ENCODE results near the gene MEOX2. TPM values are rescaled to one million over a fixed set of nuclear protein-coding genes. Genes with fewer than 3 reads are reported as not detected.

MEOX2 gene
- not detected in 2 replicates for total RNA-seq (2014; rRNA removed; shearing (Covaris generic))
- polyA plus RNA-seq (2016; fragmentation: Nextera tagmentation; extraction: Ambion mirVana): not detected in 2 replicates

DNA sequence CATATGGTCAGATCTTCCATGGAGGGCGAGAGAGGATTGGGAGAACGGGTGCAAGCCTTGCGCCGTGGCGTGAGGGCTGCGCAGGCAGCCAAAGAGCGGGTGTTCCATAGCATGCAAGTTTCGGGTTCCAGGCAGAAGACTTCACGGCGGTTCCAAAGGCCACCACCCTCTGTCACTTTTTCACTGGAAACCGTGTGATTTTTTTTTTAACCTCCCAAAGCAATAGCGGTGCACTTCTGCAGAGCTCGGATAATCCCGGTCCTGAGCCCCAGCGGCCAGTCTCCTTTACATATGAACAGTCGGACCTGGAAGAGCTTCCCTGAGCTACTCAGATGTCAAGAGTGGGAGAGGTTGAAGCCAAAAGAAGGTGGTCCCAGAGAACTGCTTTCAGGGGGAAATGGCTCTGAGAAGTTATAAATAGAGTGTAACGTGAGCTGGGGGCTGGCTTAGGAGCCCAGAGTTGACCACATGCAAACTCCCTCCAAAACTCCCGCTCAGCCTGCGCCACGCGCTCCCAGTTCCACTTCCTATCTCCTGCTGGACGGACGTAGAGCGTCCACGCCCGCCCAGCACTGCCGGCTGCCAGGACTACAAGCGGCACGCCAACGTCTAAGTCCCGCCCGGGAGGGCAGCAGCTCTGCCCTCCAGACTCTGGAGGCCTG, at the start of gene MEOX2:
Gene MEOX2 (minus strand): TSS at position 389 of the 662 bp plus-strand sequence. CDS start 281 bp downstream, at position 108.
- H2AFZ ChIP-seq: peak within 1 kb of the TSS; percentile 13; the same call in 1 of the 2 replicates
- peaks cover 93% of the 10 kb centered on the region for H3K27me3 ChIP-seq (replicated peaks; ENCODE audit: insufficient read depth)
- no peaks in the 10 kb centered on the region for H3F3A ChIP-seq (ENCODE audit: insufficient read depth)
- H4K20me1 ChIP-seq (ENCODE audit: insufficient read depth): no peaks in the 10 kb centered on the region
- peaks cover 4% of the 10 kb centered on the region; the same call in 1 of the 2 replicates for H3K4me1 ChIP-seq (ENCODE audit: insufficient read depth)
- no peaks in the 10 kb centered on the region for H3K9me3 ChIP-seq (ENCODE audit: low read depth)
- H3K4me2 ChIP-seq (ENCODE audit: unreplicated experiment): peak within 1 kb of the TSS; percentile 22
- no peaks in the 10 kb centered on the region for H3K36me3 ChIP-seq (ENCODE audit: low read depth)
- H3K9ac ChIP-seq: no peak within 1 kb of the TSS
- whole genome bisulfite sequencing, 2 experiments (ENCODE audit: low coverage in 1 of 2, low lambda C conversion rate in 2 of 2, missing lambda C conversion rate in 2 of 2): 2 to 3% methylated on average over 32 of the region's 32 CpGs
- peak; percentile 66 for DNase-seq
- in situ Hi-C loops (cut with MboI): no loop called here
- TF ChIP-seq EZH2phosphoT487 (IDR thresholded peaks at IDR 0.05; ENCODE audit: insufficient read depth, low read depth): 0 out of 2 replicates have a peak, but pooled peaks have one; percentile 23
- TF ChIP-seq EZH2 (IDR thresholded peaks at IDR 0.05; ENCODE audit: insufficient read depth, poor library complexity, severe bottlenecking): peak; percentile 94
- no peaks in the 10 kb centered on the region for H3K79me2 ChIP-seq (ENCODE audit: insufficient read depth)
- H3K4me3 ChIP-seq: peak within 1 kb of the TSS; percentile 47
- no peaks in the 10 kb centered on the region for H3K9me2 ChIP-seq (ENCODE audit: insufficient read depth)
- no peak within 1 kb of the TSS for H3K27ac ChIP-seq

DNA sequence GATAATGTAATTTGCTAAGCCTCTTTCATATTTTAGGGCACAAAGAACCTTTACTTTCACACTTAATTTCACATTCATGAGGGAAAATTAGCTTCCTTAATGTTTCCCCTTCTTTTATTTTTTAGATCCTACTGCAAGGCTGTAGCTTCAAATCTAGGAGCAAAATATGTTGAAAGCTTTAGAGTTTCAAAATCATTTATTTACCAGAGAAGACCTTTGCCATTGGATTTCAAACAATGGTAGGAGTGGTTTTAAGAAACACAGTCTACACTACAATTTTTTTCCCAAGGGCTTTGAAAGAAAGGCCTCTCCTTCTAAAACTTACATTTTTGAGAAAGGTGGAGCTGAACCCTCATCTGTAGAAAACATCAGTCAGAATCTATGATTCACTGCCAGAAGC, 43.3 kb upstream of the MEOX2 start:
- H3K27me3 ChIP-seq (replicated peaks; ENCODE audit: insufficient read depth): no peaks in the 10 kb centered on the region
- H3F3A ChIP-seq (ENCODE audit: insufficient read depth): no peaks in the 10 kb centered on the region
- H3K9ac ChIP-seq: no peak overlapping the region
- no peak overlapping the region for H2AFZ ChIP-seq
- in situ Hi-C loops (cut with MboI): loop anchor here (10.0 kb wide), 1 partner anchor 335 kb away; no protein-coding TSS in a partner anchor
- H3K27ac ChIP-seq: no peak overlapping the region
- H3K9me2 ChIP-seq (ENCODE audit: insufficient read depth): no peaks in the 10 kb centered on the region
- H3K9me3 ChIP-seq (ENCODE audit: low read depth): no peaks in the 10 kb centered on the region
- H3K4me2 ChIP-seq (ENCODE audit: unreplicated experiment): no peak overlapping the region
- H3K79me2 ChIP-seq (ENCODE audit: insufficient read depth): no peaks in the 10 kb centered on the region
- no peaks in the 10 kb centered on the region for H4K20me1 ChIP-seq (ENCODE audit: insufficient read depth)
- H3K4me1 ChIP-seq (ENCODE audit: insufficient read depth): no peaks in the 10 kb centered on the region
- no peaks in the 10 kb centered on the region for H3K36me3 ChIP-seq (ENCODE audit: low read depth)
- no peak for DNase-seq
- TF ChIP-seq EZH2 (IDR thresholded peaks at IDR 0.05; ENCODE audit: insufficient read depth, poor library complexity, severe bottlenecking) (no peak), EZH2phosphoT487 (IDR thresholded peaks at IDR 0.05; ENCODE audit: insufficient read depth, low read depth) (no peak)
- H3K4me3 ChIP-seq: no peak overlapping the region

DNA sequence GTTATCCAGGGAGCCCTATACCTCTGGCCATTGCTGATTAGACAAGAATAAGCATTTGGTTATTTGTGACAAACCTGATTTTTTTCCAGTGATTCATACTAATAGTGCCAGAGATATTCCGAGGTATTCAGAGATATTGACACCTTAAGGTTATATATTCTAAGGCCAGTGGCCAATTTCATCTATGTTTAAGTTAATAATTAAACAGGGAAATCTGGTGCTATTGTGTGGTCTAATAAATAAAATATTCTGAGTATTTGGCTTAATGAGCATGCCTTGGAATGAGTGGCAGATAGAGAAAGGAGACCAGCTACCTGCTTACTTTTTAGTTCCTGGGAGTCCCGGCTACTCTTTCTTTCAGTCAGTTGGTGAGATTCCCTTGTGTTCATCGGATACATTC, 38.6 kb upstream of the MEOX2 start:
- Histone ChIP-seq H3K4me1 (ENCODE audit: insufficient read depth) (no peaks in the 10 kb centered on the region), H3K27ac (no peak overlapping the region), H3K4me2 (ENCODE audit: unreplicated experiment) (no peak overlapping the region), H3K9ac (no peak overlapping the region), H3K9me2 (ENCODE audit: insufficient read depth) (no peaks in the 10 kb centered on the region), H3K4me3 (no peak overlapping the region), H4K20me1 (ENCODE audit: insufficient read depth) (no peaks in the 10 kb centered on the region), H3K9me3 (ENCODE audit: low read depth) (no peaks in the 10 kb centered on the region), H3F3A (ENCODE audit: insufficient read depth) (no peaks in the 10 kb centered on the region), H3K79me2 (ENCODE audit: insufficient read depth) (no peaks in the 10 kb centered on the region), H3K36me3 (ENCODE audit: low read depth) (no peaks in the 10 kb centered on the region), H2AFZ (no peak overlapping the region), H3K27me3 (replicated peaks; ENCODE audit: insufficient read depth) (no peaks in the 10 kb centered on the region)
- 91 to 95% methylated on average over 3 of the region's 3 CpGs for WGBS, 2 experiments (ENCODE audit: low coverage in 1 of 2, low lambda C conversion rate in 2 of 2, missing lambda C conversion rate in 2 of 2)
- in situ Hi-C loops (cut with MboI): loop anchor here (10.0 kb wide), 1 partner anchor 340 kb away; no protein-coding TSS in a partner anchor
- TF ChIP-seq EZH2 (IDR thresholded peaks at IDR 0.05; ENCODE audit: insufficient read depth, poor library complexity, severe bottlenecking): no peak
- no peak for TF ChIP-seq EZH2phosphoT487 (IDR thresholded peaks at IDR 0.05; ENCODE audit: insufficient read depth, low read depth)
- no peak for DNase-seq

DNA sequence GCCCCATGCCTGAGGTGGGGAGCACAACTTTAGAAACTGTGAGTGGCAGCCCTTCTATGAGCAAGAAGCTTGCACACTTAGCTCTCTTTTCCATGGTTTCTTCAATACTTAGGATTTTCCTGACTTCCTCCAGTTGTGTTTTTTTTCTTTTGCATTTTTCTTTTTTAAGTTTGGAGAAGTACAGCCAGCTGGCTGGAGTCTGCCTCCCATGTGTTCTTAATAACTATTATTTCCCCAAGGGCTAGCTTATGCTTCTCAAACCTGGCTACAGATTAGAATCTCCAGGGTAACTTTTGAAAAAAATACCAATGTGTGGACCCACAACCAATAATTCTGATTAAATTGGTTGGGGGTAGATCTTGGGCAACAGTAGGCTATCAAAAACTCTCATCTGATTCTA, 37.4 kb upstream of the MEOX2 start:
- H3K36me3 ChIP-seq (ENCODE audit: low read depth): no peaks in the 10 kb centered on the region
- H3K4me2 ChIP-seq (ENCODE audit: unreplicated experiment): no peak overlapping the region
- no peak for TF ChIP-seq EZH2 (IDR thresholded peaks at IDR 0.05; ENCODE audit: insufficient read depth, poor library complexity, severe bottlenecking)
- no peak for TF ChIP-seq EZH2phosphoT487 (IDR thresholded peaks at IDR 0.05; ENCODE audit: insufficient read depth, low read depth)
- H2AFZ ChIP-seq: no peak overlapping the region
- in situ Hi-C loops (cut with MboI): loop anchor here (10.0 to 25.0 kb wide), 2 partner anchors 341 to 412 kb away; no protein-coding TSS in a partner anchor
- no peaks in the 10 kb centered on the region for H3K27me3 ChIP-seq (replicated peaks; ENCODE audit: insufficient read depth)
- H3K79me2 ChIP-seq (ENCODE audit: insufficient read depth): no peaks in the 10 kb centered on the region
- no peak overlapping the region for H3K9ac ChIP-seq
- H3K27ac ChIP-seq: no peak overlapping the region
- no peak overlapping the region for H3K4me3 ChIP-seq
- peak; percentile 2 for DNase-seq
- no peaks in the 10 kb centered on the region for H3F3A ChIP-seq (ENCODE audit: insufficient read depth)
- H4K20me1 ChIP-seq (ENCODE audit: insufficient read depth): no peaks in the 10 kb centered on the region
- no peaks in the 10 kb centered on the region for H3K4me1 ChIP-seq (ENCODE audit: insufficient read depth)
- no peaks in the 10 kb centered on the region for H3K9me3 ChIP-seq (ENCODE audit: low read depth)
- H3K9me2 ChIP-seq (ENCODE audit: insufficient read depth): no peaks in the 10 kb centered on the region
